Activated CD8-positive, alpha-beta memory T cell treated with anti-CD3 and anti-CD28 coated beads for 36 hours (primary cell): ENCODE measurements around the gene IQGAP3. TPM values are rescaled to one million over a fixed set of nuclear protein-coding genes. Genes with fewer than 3 reads are reported as not detected.
"Not testable (repeated sequence)": the region's sequence is repeated elsewhere in the genome, so short reads cannot be mapped to it uniquely, and the experiment has no call there.

ENCODE experiments used
- CTCF ChIA-PET: fragments of 350-600 bp; sonication (Branson Sonifier 250); formaldehyde crosslinking; loops from one replicate; lab custom pipeline; 2021; ENCODE audit warnings: antibody characterized with exemption; lab: Charles Lee
- POLR2A ChIA-PET: fragments of 350-600 bp; sonication (Branson Sonifier 250); formaldehyde crosslinking; loops from one replicate; lab custom pipeline; 2021; ENCODE audit warnings: antibody characterized with exemption; lab: Charles Lee
- total RNA-seq, 2 experiments: library from RNA; stranded (reverse); gene quantifications; one replicate each; pipeline ENCODE4 v1.2.3, GENCODE V29; 2021

Gene IQGAP3
- 1 to 10 TPM; 8.6 to 9.3 TPM for total RNA-seq

GRCh38 chr1:156571919-156572662 is at the start of gene IQGAP3:
IQGAP3 (minus strand) TSS chr1:156572565; CDS start chr1:156572529, 36 bp downstream.
- ChIA-PET POLR2A (no interaction called here), CTCF (interaction anchor here (0.6 to 1.9 kb wide), 4 partner anchors 36 to 127 kb away, joined by 3 to 8 read pairs (median 5); no protein-coding TSS in a partner anchor)

GRCh38 chr1:156619582-156619955 is 47.2 kb upstream of the IQGAP3 start:
- POLR2A ChIA-PET = no interaction called here
- CTCF ChIA-PET = interaction anchor here (0.7 to 1.9 kb wide), 5 partner anchors 8 to 87 kb away, joined by 3 to 7 read pairs (median 4); partner anchors contain the start of gene CRABP2

GRCh38 chr1:156618853-156619581 is 46.7 kb upstream of the IQGAP3 start, which contains the start of gene HAPLN2:
HAPLN2 (plus strand) TSS chr1:156619415; CDS start chr1:156623491, 4,076 bp downstream.
- CTCF ChIA-PET = interaction anchor here (1.6 to 1.9 kb wide), 2 partner anchors 38 to 70 kb away, joined by 5 to 7 read pairs; no protein-coding TSS in a partner anchor

GRCh38 chr1:156616463-156616862 is 44.1 kb upstream of the IQGAP3 start:
- ChIA-PET POLR2A (no interaction called here), CTCF (interaction anchor here (0.7 to 1.7 kb wide), 4 partner anchors 13 to 53 kb away, joined by 3 to 5 read pairs (median 3); no protein-coding TSS in a partner anchor)

More at GRCh38 chr1:156618853-156619581, 46.7 kb upstream of the IQGAP3 start, which contains the start of gene HAPLN2:
- POLR2A ChIA-PET = no interaction called here

- CTCF ChIA-PET = no interaction called here
- POLR2A ChIA-PET = no interaction called here
Measured at GRCh38 chr1:156615946-156616345, 43.6 kb upstream of the IQGAP3 start.

GRCh38 chr1:156612666-156613065 is 40.3 kb upstream of the IQGAP3 start:
- ChIA-PET CTCF (interaction anchor here (0.7 to 3.1 kb wide), 11 partner anchors 12 to 227 kb away, joined by 3 to 10 read pairs (median 4); partner anchors contain the start of gene CRABP2), POLR2A (no interaction called here)

- CTCF ChIA-PET = interaction anchor here (0.7 to 1.4 kb wide), 4 partner anchors 14 to 224 kb away, joined by 3 to 4 read pairs (median 3); no protein-coding TSS in a partner anchor
- POLR2A ChIA-PET = not testable (repeated sequence)
Measured at GRCh38 chr1:156610072-156610471, 37.7 kb upstream of the IQGAP3 start.

- CTCF ChIA-PET = interaction anchor here (0.7 to 1.8 kb wide), 22 partner anchors 8 to 223 kb away, joined by 3 to 19 read pairs (median 4); partner anchors contain the start of gene NAXE
- POLR2A ChIA-PET = interaction anchor here (0.6 kb wide), 1 partner anchor 120 kb away, joined by 3 read pairs; the partner anchor contains the start of gene ISG20L2
Measured at GRCh38 chr1:156608981-156609380, 36.6 kb upstream of the IQGAP3 start.

GRCh38 chr1:156608036-156608674 is 35.8 kb upstream of the IQGAP3 start:
- POLR2A ChIA-PET = interaction anchor here (0.6 kb wide), 1 partner anchor 121 kb away, joined by 3 read pairs; the partner anchor contains the start of gene ISG20L2
- CTCF ChIA-PET = interaction anchor here (0.7 to 1.8 kb wide), 24 partner anchors 9 to 223 kb away, joined by 3 to 19 read pairs (median 4); partner anchors contain the start of gene NAXE

GRCh38 chr1:156607344-156607743 is 35.0 kb upstream of the IQGAP3 start:
- CTCF ChIA-PET, POLR2A ChIA-PET: not testable (repeated sequence)

- ChIA-PET POLR2A (interaction anchor here (0.7 kb wide), 1 partner anchor 20 kb away, joined by 4 read pairs; no protein-coding TSS in a partner anchor), CTCF (interaction anchor here (1.0 to 4.1 kb wide), 7 partner anchors 9 to 197 kb away, joined by 3 to 17 read pairs (median 4); partner anchors contain the start of gene TTC24)
Measured at GRCh38 chr1:156602557-156602993, 30.2 kb upstream of the IQGAP3 start.

GRCh38 chr1:156601892-156602291 is 29.5 kb upstream of the IQGAP3 start:
- ChIA-PET POLR2A (interaction anchor here (0.6 to 3.0 kb wide), 2 partner anchors 10 to 145 kb away, joined by 4 to 23 read pairs; partner anchors contain the start of gene NAXE), CTCF (interaction anchor here (0.6 to 4.1 kb wide), 7 partner anchors 10 to 156 kb away, joined by 3 to 17 read pairs (median 4); partner anchors contain the start of gene NAXE)

- CTCF ChIA-PET = interaction anchor here (0.6 to 4.1 kb wide), 10 partner anchors 9 to 215 kb away, joined by 3 to 17 read pairs (median 4); partner anchors contain the start of gene NAXE
- POLR2A ChIA-PET = interaction anchor here (0.6 to 3.0 kb wide), 3 partner anchors 9 to 144 kb away, joined by 4 to 23 read pairs (median 6); partner anchors contain the start of genes ISG20L2, METTL25B and NAXE
Measured at GRCh38 chr1:156601122-156601830, 28.9 kb upstream of the IQGAP3 start, which contains the start of gene GPATCH4. GPATCH4 (minus strand) TSS chr1:156601479.

- POLR2A ChIA-PET = interaction anchor here (1.7 to 3.0 kb wide), 2 partner anchors 9 to 128 kb away, joined by 6 to 23 read pairs; partner anchors contain the start of genes ISG20L2, METTL25B and NAXE
- CTCF ChIA-PET = interaction anchor here (0.9 to 2.6 kb wide), 8 partner anchors 9 to 215 kb away, joined by 3 to 14 read pairs (median 5); partner anchors contain the start of gene NAXE
Measured at GRCh38 chr1:156600733-156601121, 28.4 kb upstream of the IQGAP3 start.

- ChIA-PET CTCF (interaction anchor here (0.7 to 3.0 kb wide), 12 partner anchors 8 to 289 kb away, joined by 3 to 14 read pairs (median 5); partner anchors contain the start of gene NAXE), POLR2A (interaction anchor here (0.7 to 3.0 kb wide), 3 partner anchors 8 to 129 kb away, joined by 3 to 23 read pairs (median 6); partner anchors contain the start of genes ISG20L2, METTL25B and NAXE)
Measured at GRCh38 chr1:156599811-156600210, 27.4 kb upstream of the IQGAP3 start.

- CTCF ChIA-PET = interaction anchor here (1.3 to 3.0 kb wide), 6 partner anchors 10 to 213 kb away, joined by 3 to 14 read pairs (median 6); no protein-coding TSS in a partner anchor
- POLR2A ChIA-PET = interaction anchor here (0.7 to 3.0 kb wide), 2 partner anchors 7 to 25 kb away, joined by 3 to 23 read pairs; partner anchors contain the start of gene NAXE
Measured at GRCh38 chr1:156598731-156599432, 26.5 kb upstream of the IQGAP3 start.
